Neural progenitor cell (in vitro differentiated cells): ENCODE results near the gene PGPEP1. TPM values are rescaled to one million over a fixed set of nuclear protein-coding genes. Genes with fewer than 3 reads are reported as not detected.

Experiments used
- DNase-seq: peaks from one replicate; pipeline ENCODE4 v3.0.0-alpha.2; 2016; ENCODE audit warnings: low spot score
- H2AFZ ChIP-seq: fragments of 200-600 bp; sonication (generic); replicated peaks from 2 replicates; pipeline ENCODE4 v1.6.1; 2016; ENCODE audit warnings: antibody characterized with exemption
- H3F3A ChIP-seq: fragments of 200-600 bp; sonication (generic); 2 replicates; pipeline ENCODE4 v1.6.1; 2016; ENCODE audit warnings: antibody characterized with exemption, low read depth
- H3K27ac ChIP-seq: fragments of 200-600 bp; sonication (generic); 2 replicates; pipeline ENCODE4 v1.5.1; 2016; ENCODE audit warnings: mild to moderate bottlenecking
- H3K27me3 ChIP-seq: fragments of 200-600 bp; sonication (generic); 2 replicates; pipeline ENCODE4 v1.6.1; 2016; ENCODE audit warnings: mild to moderate bottlenecking, moderate library complexity
- H3K36me3 ChIP-seq: fragments of 200-600 bp; sonication (generic); 2 replicates; pipeline ENCODE4 v1.5.1; 2016
- H3K4me1 ChIP-seq: fragments of 200-600 bp; sonication (generic); 2 replicates; pipeline ENCODE4 v1.6.1; 2016; ENCODE audit warnings: mixed run types
- H3K4me2 ChIP-seq: fragments of 200-600 bp; sonication (generic); 2 replicates; pipeline ENCODE4 v1.6.1; 2016
- H3K4me3 ChIP-seq: fragments of 200-600 bp; sonication (generic); 2 replicates; pipeline ENCODE4 v1.5.1; 2016
- H3K79me2 ChIP-seq: fragments of 200-600 bp; sonication (generic); 2 replicates; pipeline ENCODE4 v1.6.1; 2016; ENCODE audit warnings: low read depth
- H3K9ac ChIP-seq: fragments of 200-600 bp; sonication (generic); 2 replicates; pipeline ENCODE4 v1.6.1; 2016
- H3K9me3 ChIP-seq: fragments of 200-600 bp; sonication (generic); 2 replicates; pipeline ENCODE4 v1.5.1; 2016; ENCODE audit warnings: low read depth
- H4K20me1 ChIP-seq: fragments of 200-600 bp; sonication (generic); 2 replicates; pipeline ENCODE4 v1.6.1; 2016; ENCODE audit warnings: low read depth
- H3K27ac Mint-ChIP-seq: 3 replicates; pipeline ENCODE4 v1.8.0; 2021; ENCODE audit warnings: mixed read lengths
- H3K27me3 Mint-ChIP-seq: 2 replicates; pipeline ENCODE4 v1.8.0; 2022; ENCODE audit warnings: low read depth, mild to moderate bottlenecking, inconsistent platforms, moderate library complexity, mixed read lengths; ENCODE audit not compliant: insufficient read depth
- H3K36me3 Mint-ChIP-seq: 3 replicates; pipeline ENCODE4 v1.8.0; 2021; ENCODE audit warnings: mixed read lengths
- H3K4me1 Mint-ChIP-seq: 3 replicates; pipeline ENCODE4 v1.8.0; 2021; ENCODE audit warnings: mixed read lengths
- H3K4me3 Mint-ChIP-seq: 3 replicates; pipeline ENCODE4 v1.8.0; 2021; ENCODE audit warnings: mild to moderate bottlenecking, moderate library complexity, mixed read lengths
- H3K9me3 Mint-ChIP-seq: 3 replicates; pipeline ENCODE4 v1.8.0; 2020; ENCODE audit warnings: mixed read lengths
- EZH2 ChIP-seq: fragments of 200-600 bp; sonication (generic); IDR thresholded peaks from 2 replicates; pipeline ENCODE4 v1.6.1; 2017; ENCODE audit warnings: antibody characterized with exemption, mild to moderate bottlenecking, moderate library complexity
- EZH2phosphoT487 ChIP-seq: fragments of 200-600 bp; sonication (generic); IDR thresholded peaks from 2 replicates; pipeline ENCODE4 v1.6.1; 2017; ENCODE audit warnings: antibody characterized with exemption
- total RNA-seq: library from RNA; depleted of rRNA; stranded (reverse); fragments of >200 nt; gene quantifications from 2 replicates; pipeline ENCODE4 v1.2.3, GENCODE V29; 2015; ENCODE audit warnings: low replicate concordance
- TF ChIP-seq, protein P1 (sequence below): fragments of 200-600 bp; sonication (generic); IDR thresholded peaks from 2 replicates; pipeline ENCODE4 v1.5.1; 2017; ENCODE audit warnings: antibody characterized with exemption, mild to moderate bottlenecking

PGPEP1 gene
- total RNA-seq, 1 donor from 2014 or later, result 2.1 TPM

DNA sequence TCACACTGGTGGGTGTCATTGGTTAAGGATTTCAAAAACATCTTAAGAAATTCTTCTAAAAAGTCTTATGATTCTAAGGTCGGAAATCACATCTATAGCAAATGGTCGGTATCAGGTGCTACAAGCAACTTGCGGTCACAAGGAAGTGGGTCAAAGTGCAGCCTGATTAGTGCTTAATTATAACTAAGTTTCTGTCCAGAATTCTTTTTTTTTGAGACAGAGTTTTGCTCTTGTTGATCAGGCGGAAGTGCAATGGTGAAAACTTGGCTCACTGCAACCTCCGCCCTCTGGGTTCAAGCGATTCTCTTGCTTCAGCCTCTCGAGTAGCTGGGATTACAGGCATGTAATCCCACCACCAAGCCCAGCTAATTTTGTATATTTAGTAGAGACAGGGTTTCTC, 44.4 kb downstream of the PGPEP1 start:
- H3K4me3 Mint-ChIP-seq, result no peak overlapping the region
- no peaks in the 10 kb centered on the region for H3K9me3 Mint-ChIP-seq
- Histone ChIP-seq H3F3A (peaks cover 17% of the 10 kb centered on the region), H2AFZ (no peak overlapping the region), H3K4me3 (no peak overlapping the region), H3K4me2 (no peak overlapping the region), H3K4me1 (no peaks in the 10 kb centered on the region), H3K27ac (no peak overlapping the region), H3K36me3 (no peaks in the 10 kb centered on the region), H3K79me2 (no peaks in the 10 kb centered on the region), H3K27me3 (peaks cover 39% of the 10 kb centered on the region), H3K9ac (no peak overlapping the region), H3K9me3 (no peaks in the 10 kb centered on the region), H4K20me1 (no peaks in the 10 kb centered on the region)
- TF ChIP-seq, protein P1, sequence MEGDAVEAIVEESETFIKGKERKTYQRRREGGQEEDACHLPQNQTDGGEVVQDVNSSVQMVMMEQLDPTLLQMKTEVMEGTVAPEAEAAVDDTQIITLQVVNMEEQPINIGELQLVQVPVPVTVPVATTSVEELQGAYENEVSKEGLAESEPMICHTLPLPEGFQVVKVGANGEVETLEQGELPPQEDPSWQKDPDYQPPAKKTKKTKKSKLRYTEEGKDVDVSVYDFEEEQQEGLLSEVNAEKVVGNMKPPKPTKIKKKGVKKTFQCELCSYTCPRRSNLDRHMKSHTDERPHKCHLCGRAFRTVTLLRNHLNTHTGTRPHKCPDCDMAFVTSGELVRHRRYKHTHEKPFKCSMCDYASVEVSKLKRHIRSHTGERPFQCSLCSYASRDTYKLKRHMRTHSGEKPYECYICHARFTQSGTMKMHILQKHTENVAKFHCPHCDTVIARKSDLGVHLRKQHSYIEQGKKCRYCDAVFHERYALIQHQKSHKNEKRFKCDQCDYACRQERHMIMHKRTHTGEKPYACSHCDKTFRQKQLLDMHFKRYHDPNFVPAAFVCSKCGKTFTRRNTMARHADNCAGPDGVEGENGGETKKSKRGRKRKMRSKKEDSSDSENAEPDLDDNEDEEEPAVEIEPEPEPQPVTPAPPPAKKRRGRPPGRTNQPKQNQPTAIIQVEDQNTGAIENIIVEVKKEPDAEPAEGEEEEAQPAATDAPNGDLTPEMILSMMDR, result no peak
- TF ChIP-seq EZH2, result no peak
- no peak for TF ChIP-seq EZH2phosphoT487
- H3K27me3 Mint-ChIP-seq, result peaks cover 23% of the 10 kb centered on the region
- H3K4me1 Mint-ChIP-seq, result peaks cover 15% of the 10 kb centered on the region
- no peaks in the 10 kb centered on the region for H3K36me3 Mint-ChIP-seq
- no peak for DNase-seq
- H3K27ac Mint-ChIP-seq, result no peak overlapping the region

DNA sequence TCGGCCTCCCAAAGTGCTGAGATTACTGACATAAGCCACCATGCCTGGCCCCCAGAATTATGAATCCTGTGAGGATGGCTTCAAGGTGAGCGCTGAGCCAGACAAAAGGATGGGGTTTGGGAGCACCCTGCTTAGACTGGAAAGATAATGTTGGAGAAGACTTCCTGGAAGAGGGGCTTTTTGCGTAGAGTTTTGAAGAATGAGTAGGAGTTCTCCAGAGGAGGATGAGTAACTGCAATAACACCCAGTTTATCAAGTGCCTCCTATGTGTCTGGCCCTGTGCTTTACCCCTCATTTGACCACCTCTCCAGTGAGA, 44.9 kb downstream of the PGPEP1 start:
- no peak overlapping the region for H3K4me3 ChIP-seq
- H3K4me2 ChIP-seq, result no peak overlapping the region
- H2AFZ ChIP-seq, result peak overlapping the region; percentile 51
- H3K9ac ChIP-seq, result no peak overlapping the region
- no peaks in the 10 kb centered on the region for H3K4me1 ChIP-seq
- no peaks in the 10 kb centered on the region for H4K20me1 ChIP-seq
- Mint-ChIP-seq H3K36me3 (no peaks in the 10 kb centered on the region), H3K9me3 (no peaks in the 10 kb centered on the region), H3K27me3 (peaks cover 26% of the 10 kb centered on the region), H3K4me1 (peaks cover 10% of the 10 kb centered on the region), H3K27ac (no peak overlapping the region), H3K4me3 (no peak overlapping the region)
- no peaks in the 10 kb centered on the region for H3K9me3 ChIP-seq
- TF ChIP-seq EZH2phosphoT487 (no peak), EZH2 (no peak)
- TF ChIP-seq, protein P1, result no peak
- H3K27ac ChIP-seq, result no peak overlapping the region
- H3F3A ChIP-seq, result peaks cover 13% of the 10 kb centered on the region
- H3K79me2 ChIP-seq, result no peaks in the 10 kb centered on the region
- no peaks in the 10 kb centered on the region for H3K36me3 ChIP-seq
- H3K27me3 ChIP-seq, result peaks cover 41% of the 10 kb centered on the region
- no peak for DNase-seq

DNA sequence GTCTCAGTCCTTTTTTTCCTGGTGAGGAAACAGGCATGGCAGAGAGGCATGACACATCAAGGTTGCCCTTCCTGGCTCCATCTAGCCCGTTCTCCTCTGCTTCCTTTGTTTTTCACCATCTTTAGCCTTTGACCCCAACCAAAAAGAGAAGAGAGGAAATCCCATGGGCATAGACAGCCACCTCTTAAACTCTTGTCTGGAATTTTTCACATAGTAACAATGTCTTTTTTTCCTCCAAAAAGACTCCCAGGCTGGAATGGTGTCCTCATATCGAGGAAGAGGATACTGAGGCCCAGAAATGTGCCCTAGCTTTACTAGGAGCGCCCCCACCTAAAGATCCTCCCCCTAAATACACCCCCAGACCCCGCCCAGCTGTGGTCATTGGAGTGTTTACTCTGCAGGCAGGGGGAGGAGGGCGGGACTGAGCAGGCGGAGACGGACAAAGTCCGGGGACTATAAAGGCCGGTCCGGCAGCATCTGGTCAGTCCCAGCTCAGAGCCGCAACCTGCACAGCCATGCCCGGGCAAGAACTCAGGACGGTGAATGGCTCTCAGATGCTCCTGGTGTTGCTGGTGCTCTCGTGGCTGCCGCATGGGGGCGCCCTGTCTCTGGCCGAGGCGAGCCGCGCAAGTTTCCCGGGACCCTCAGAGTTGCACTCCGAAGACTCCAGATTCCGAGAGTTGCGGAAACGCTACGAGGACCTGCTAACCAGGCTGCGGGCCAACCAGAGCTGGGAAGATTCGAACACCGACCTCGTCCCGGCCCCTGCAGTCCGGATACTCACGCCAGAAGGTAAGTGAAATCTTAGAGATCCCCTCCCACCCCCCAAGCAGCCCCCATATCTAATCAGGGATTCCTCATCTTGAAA, 45.5 kb downstream of the PGPEP1 start, which contains the start of gene GDF15:
Gene GDF15, plus strand, starts transcription at position 484 of the 868 bp plus-strand sequence. Its CDS starts 32 bp downstream, at position 516.
- peaks cover 11% of the 10 kb centered on the region for H3F3A ChIP-seq
- H3K4me2 ChIP-seq, result no peak within 1 kb of the TSS
- H3K27ac ChIP-seq, result no peak within 1 kb of the TSS
- peak within 1 kb of the TSS; percentile 51 for H2AFZ ChIP-seq
- TF ChIP-seq EZH2phosphoT487, result no peak
- TF ChIP-seq, protein P1, result peak; percentile 67
- no peak for TF ChIP-seq EZH2
- H3K4me1 Mint-ChIP-seq, result peaks cover 9% of the 10 kb centered on the region
- peaks cover 28% of the 10 kb centered on the region for H3K27me3 Mint-ChIP-seq
- H3K27me3 ChIP-seq, result peaks cover 41% of the 10 kb centered on the region
- no peaks in the 10 kb centered on the region for H3K9me3 ChIP-seq
- no peak within 1 kb of the TSS for H3K27ac Mint-ChIP-seq
- no peaks in the 10 kb centered on the region for H3K9me3 Mint-ChIP-seq
- no peaks in the 10 kb centered on the region for H3K4me1 ChIP-seq
- no peaks in the 10 kb centered on the region for H3K79me2 ChIP-seq
- H3K36me3 Mint-ChIP-seq, result no peaks in the 10 kb centered on the region
- no peak within 1 kb of the TSS for H3K4me3 ChIP-seq
- H4K20me1 ChIP-seq, result no peaks in the 10 kb centered on the region
- H3K36me3 ChIP-seq, result no peaks in the 10 kb centered on the region
- DNase-seq, result peak; percentile 73
- H3K9ac ChIP-seq, result no peak within 1 kb of the TSS
- no peak within 1 kb of the TSS for H3K4me3 Mint-ChIP-seq
